OCI-LY1 (cell line): ENCODE results near the gene SPECC1L.
"Not testable (repeated sequence)": the region's sequence is repeated elsewhere in the genome, so short reads cannot be mapped to it uniquely, and the experiment has no call there.

Source experiments
- CTCF ChIP-seq: fragments of 200-600 bp; sonication (generic), shearing (Covaris generic); IDR thresholded peaks from 2 replicates; pipeline ENCODE4 v1.5.1; 2017; ENCODE audit warnings: mild to moderate bottlenecking, antibody characterized with exemption, low read length, moderate library complexity, mixed read lengths
- EZH2 ChIP-seq: fragments of 200-600 bp; sonication (generic), shearing (Covaris generic); IDR thresholded peaks from 2 replicates; pipeline ENCODE4 v1.8.0; 2017; ENCODE audit warnings: borderline replicate concordance, mixed run types, mild to moderate bottlenecking, antibody characterized with exemption, low read length, moderate library complexity, mixed read lengths

- not testable (repeated sequence) for TF ChIP-seq CTCF, EZH2
These were observed 24.3 kb downstream of the SPECC1L start for GRCh38 chr22:24294913-24295312.
